ENCODE measurements around the gene TMOD4.
"Not testable (repeated sequence)": the region's sequence is repeated elsewhere in the genome, so short reads cannot be mapped to it uniquely, and the experiment has no call there.

Gene TMOD4

DNA sequence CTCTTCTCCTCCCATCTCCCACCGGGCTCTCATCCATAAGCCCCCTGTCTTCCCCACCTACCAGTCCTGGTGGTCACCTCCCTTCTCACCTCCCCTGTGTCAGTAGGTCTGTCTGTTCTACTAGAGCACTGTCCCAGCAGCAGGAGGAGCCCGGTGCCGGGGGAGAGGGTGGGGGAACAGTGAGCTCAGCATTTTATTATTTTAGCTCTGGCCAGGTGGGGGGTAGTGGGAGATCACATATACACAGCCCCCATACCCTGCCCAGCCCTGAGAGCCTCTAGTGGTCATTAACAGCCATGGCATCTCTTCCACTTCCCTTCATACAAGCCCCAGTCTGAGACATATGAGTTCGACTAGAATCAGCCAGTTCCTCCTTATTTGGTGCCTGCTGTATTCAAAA lies at the start of gene TMOD4:
TMOD4 (minus strand) TSS at position 119 of the 400 bp plus-strand sequence. CDS start 1,106 bp downstream, outside the sequence.
- TF ChIP-seq, protein P1, sequence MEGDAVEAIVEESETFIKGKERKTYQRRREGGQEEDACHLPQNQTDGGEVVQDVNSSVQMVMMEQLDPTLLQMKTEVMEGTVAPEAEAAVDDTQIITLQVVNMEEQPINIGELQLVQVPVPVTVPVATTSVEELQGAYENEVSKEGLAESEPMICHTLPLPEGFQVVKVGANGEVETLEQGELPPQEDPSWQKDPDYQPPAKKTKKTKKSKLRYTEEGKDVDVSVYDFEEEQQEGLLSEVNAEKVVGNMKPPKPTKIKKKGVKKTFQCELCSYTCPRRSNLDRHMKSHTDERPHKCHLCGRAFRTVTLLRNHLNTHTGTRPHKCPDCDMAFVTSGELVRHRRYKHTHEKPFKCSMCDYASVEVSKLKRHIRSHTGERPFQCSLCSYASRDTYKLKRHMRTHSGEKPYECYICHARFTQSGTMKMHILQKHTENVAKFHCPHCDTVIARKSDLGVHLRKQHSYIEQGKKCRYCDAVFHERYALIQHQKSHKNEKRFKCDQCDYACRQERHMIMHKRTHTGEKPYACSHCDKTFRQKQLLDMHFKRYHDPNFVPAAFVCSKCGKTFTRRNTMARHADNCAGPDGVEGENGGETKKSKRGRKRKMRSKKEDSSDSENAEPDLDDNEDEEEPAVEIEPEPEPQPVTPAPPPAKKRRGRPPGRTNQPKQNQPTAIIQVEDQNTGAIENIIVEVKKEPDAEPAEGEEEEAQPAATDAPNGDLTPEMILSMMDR (IDR thresholded peaks at IDR 0.05; ENCODE audit: borderline replicate concordance, insufficient read depth, low read depth, low read length): peak; percentile 57; the same call in 1 of the 2 replicates
- H3K4me3 ChIP-seq (ENCODE audit: low read depth, low read length): no peak within 1 kb of the TSS

DNA sequence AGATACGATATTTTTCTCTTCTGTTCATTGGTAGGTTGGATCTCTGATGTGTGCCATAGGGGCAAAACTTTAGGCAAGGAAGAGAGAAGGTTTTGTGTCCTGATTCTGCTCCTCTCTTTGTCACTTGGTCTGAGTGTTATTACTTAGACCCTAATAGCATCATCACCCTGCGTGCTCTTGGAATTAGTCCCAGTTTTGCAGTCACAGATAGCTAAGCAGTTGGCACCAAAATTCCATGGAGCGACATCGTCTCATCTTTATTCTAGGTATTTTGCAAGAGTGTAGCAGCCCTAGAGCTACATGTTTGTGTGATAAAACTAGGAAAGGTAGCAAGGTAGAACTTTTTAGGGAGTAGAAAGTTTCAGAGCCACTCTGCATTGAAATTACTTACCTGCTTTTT lies 46.3 kb upstream of the TMOD4 start:
- TF ChIP-seq, protein P1 (IDR thresholded peaks at IDR 0.05; ENCODE audit: borderline replicate concordance, insufficient read depth, low read depth, low read length): no peak
- no peak overlapping the region for H3K4me3 ChIP-seq (ENCODE audit: low read depth, low read length)

DNA sequence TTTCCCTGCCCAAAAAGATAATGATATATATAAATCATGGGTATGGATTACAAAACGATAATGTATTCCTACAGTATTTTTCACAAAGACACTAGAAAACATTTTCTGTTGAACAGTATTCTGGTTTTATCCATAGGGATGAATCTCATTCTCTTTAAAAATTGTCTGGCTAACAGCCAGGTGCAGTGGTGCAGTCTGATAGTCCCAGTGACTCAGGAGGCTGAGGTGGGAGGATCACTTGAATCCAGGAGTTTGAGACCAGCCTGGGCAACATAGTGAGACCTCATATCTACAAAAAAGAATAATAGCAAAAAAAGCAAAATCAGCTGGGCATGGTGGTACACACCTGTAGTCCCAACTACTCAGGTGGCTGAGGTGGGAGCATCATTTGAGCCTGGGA lies 45.8 kb upstream of the TMOD4 start:
- TF ChIP-seq, protein P1 (IDR thresholded peaks at IDR 0.05; ENCODE audit: borderline replicate concordance, insufficient read depth, low read depth, low read length): no peak
- H3K4me3 ChIP-seq (ENCODE audit: low read depth, low read length): no peak overlapping the region

DNA sequence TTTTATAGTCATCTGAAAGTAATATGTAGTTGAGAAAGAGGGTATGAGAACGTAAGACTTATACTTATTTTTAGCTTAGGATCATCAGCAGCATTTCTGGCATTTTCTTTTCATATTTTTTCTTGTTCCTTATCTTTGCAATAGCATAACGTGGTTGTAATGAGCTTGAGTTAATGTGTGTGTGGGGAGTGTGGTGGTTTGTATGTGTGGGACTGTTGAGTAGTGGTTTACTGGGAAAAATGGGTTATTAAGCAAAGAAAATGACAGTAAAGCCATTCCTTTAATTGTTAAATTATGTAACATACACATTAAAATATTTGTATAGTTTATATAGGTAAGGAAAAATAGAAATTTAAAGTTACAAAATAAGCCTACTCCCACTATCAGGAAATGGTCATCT lies 37.8 kb upstream of the TMOD4 start:
- TF ChIP-seq, protein P1 (IDR thresholded peaks at IDR 0.05; ENCODE audit: borderline replicate concordance, insufficient read depth, low read depth, low read length): no peak
- no peak overlapping the region for H3K4me3 ChIP-seq (ENCODE audit: low read depth, low read length)

DNA sequence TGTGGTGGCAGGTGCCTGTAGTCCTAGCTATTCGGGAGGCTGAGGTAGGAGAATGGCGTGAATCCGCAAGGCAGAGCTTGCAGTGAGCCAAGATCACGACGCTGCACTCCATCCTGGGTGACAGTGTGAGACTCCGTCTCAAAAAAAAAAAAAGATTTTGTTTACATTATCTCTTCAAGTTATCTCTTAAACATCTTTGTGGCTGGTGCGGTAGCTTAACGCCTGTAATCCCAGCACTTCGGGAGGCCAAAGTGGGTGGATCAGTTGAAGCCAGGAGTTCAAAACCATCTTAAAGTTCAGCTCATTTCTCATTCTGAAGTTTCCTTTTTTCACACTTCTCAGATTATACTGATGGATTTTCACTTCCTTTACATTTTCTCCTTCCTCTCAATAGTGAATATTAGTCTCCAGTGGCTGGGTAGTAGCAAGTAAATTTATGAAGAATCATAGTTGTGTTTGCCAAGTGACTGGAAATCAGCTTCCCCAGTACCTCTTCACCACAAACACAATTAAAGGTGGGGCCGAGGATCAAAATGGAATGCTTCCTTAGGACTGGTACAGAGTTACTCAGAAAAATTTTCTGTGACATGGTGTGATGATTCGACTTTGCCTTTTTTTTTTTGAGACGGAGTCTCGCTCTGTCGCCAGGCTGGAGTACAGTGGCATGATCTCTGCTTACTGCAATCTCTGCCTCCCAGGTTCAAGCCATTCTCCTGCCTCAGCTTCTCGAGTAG lies 36.4 kb upstream of the TMOD4 start:
- TF ChIP-seq, protein P1 (IDR thresholded peaks at IDR 0.05; ENCODE audit: borderline replicate concordance, insufficient read depth, low read depth, low read length): no peak
- H3K4me3 ChIP-seq (ENCODE audit: low read depth, low read length): no peak overlapping the region

DNA sequence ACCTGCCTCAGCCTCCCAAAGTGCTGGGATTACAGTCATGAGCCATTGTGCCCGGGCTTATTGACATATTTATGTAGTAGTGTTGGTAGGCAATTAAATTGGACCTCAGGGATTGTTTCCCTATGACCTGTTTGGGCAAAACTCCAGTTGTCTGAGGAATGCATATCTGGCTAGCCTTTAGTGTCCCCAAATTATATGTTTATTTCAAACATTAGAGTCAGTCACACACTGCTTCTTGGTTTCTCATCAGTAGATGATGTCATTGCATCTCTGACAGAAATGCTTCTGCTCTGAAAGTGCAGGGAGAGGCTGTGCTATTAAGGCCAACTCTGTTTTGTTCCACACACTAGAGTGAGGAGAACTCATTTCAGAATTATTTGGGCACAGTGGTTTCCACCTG lies 35.0 kb upstream of the TMOD4 start:
- TF ChIP-seq, protein P1 (IDR thresholded peaks at IDR 0.05; ENCODE audit: borderline replicate concordance, insufficient read depth, low read depth, low read length): no peak

DNA sequence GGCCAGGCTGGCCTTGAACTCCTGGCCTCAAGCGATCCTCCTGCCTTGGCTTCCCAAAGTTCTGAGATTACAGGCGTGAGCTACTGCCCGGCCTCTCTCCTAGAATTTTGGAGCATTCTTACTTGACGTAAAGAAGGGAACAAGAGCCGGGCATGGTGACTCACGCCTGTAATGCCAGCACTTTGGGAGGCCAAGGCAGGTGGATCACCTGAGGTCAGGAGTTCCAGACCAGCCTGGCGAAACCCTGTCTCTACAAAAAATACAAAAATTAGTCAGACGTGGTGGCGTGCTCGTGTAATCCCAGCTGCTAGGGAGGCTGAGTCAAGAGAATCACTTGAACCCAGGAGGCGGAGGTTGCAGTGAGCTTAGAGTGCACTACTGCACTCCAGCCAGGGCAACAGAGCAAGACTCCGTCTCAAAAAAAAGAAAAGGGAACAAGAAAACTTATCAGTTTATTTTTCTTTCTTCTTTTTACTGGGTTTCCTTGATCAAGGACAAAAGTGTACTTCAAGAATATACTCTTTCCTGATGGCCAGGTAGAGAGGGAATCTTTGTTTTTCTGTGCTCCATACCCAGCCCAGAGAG lies 29.7 kb upstream of the TMOD4 start:
- not testable (repeated sequence) for H3K4me3 ChIP-seq (ENCODE audit: low read depth, low read length)

More for the DNA sequence above, 35.0 kb upstream of the TMOD4 start:
- no peak overlapping the region for H3K4me3 ChIP-seq (ENCODE audit: low read depth, low read length)

All from GM12875 (cell line).